ENCODE data around the gene ST8SIA1.
"Not testable (repeated sequence)": the region's sequence is repeated elsewhere in the genome, so short reads cannot be mapped to it uniquely, and the experiment has no call there.

Gene ST8SIA1

DNA sequence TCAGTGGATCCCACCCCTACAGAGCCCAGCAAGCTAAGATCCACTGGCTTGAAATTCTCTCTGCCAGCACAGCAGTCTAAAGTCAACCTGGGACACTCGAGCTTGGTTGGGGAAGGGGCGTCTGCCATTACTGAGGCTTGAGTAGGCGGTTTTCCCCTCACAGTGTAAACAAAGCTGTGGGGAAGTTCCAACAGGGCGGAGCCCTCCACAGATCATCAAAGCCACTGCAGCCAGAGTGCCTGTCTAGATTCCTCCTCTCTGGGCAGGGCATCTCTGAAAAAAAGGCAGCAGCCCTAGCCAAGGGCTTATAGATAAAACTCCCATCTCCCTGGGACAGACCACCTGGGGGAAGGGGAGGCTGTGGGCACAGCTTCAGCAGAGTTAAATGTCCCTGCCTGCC, 187.8 kb downstream of the ST8SIA1 start:
- DNase-seq, result not testable (repeated sequence)

Data from DMS79 treated with DMSO at 0.1 percent for 48 hours (cell line).